SIG-M5 (cell line): ENCODE data around the gene TMEM107.

ENCODE experiments used
- DNase-seq: peaks from one replicate; lab custom pipeline; 2025; lab: John Stamatoyannopoulos, UW

The TMEM107 gene

GRCh38 chr17:8150194-8151119 lies 25.7 kb downstream of the TMEM107 start:
- DNase-seq: no peak

GRCh38 chr17:8149419-8150193 lies 26.6 kb downstream of the TMEM107 start:
- DNase-seq: no peak

- DNase-seq: no peak
Measured at GRCh38 chr17:8148560-8148959, 27.6 kb downstream of the TMEM107 start.

GRCh38 chr17:8147805-8148404 lies 28.3 kb downstream of the TMEM107 start:
- no peak for DNase-seq

- DNase-seq: no peak
Measured at GRCh38 chr17:8147141-8147804, 28.9 kb downstream of the TMEM107 start.

- DNase-seq: no peak
Measured at GRCh38 chr17:8146381-8147140, 29.6 kb downstream of the TMEM107 start.

GRCh38 chr17:8145811-8146210 lies 30.4 kb downstream of the TMEM107 start:
- no peak for DNase-seq

GRCh38 chr17:8144401-8145231 lies 31.6 kb downstream of the TMEM107 start:
- DNase-seq: no peak

GRCh38 chr17:8143581-8144400 lies 32.4 kb downstream of the TMEM107 start:
- no peak for DNase-seq

GRCh38 chr17:8142887-8143580 lies 33.1 kb downstream of the TMEM107 start:
- DNase-seq: no peak

GRCh38 chr17:8142158-8142886 lies 33.9 kb downstream of the TMEM107 start:
- no peak for DNase-seq

- DNase-seq: no peak
Measured at GRCh38 chr17:8141741-8142140, 34.4 kb downstream of the TMEM107 start.

GRCh38 chr17:8141045-8141444 lies 35.1 kb downstream of the TMEM107 start:
- no peak for DNase-seq

GRCh38 chr17:8140065-8141029 lies 35.8 kb downstream of the TMEM107 start:
- no peak for DNase-seq

GRCh38 chr17:8138672-8139371 lies 37.4 kb downstream of the TMEM107 start:
- DNase-seq: peak; percentile 65

GRCh38 chr17:8138374-8138671 lies 37.9 kb downstream of the TMEM107 start:
- DNase-seq: no peak
